HG03378 (cell line): ENCODE data around the gene LRMDA.

Experiments
- ATAC-seq: cut with Tn5 transposase; IDR thresholded peaks from one replicate; pipeline ENCODE4 v1.9.1; 2021; ENCODE audit warnings: mild to moderate bottlenecking, moderate library complexity; ENCODE audit not compliant: unreplicated experiment

The LRMDA gene

DNA sequence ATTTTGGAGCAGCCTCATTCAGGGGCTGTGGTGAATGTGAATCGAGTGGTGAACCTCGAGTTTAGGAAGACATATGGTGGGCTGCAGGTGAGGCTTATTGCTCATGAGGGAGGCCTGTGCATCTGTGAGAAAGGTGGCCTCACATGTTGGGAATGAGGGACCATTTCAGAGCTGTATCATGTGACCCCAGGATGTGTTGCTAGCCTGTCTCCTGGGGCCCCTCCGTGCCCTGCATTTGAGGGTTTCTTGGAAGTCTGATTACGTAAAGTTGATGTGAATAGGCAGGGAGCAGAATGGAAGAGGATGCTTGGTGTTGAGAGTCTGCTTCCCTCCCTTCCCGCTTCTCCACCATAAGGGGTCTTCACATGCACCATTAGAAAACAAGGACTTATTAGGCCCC is 569.1 kb downstream of the LRMDA start:
- no peak for ATAC-seq

DNA sequence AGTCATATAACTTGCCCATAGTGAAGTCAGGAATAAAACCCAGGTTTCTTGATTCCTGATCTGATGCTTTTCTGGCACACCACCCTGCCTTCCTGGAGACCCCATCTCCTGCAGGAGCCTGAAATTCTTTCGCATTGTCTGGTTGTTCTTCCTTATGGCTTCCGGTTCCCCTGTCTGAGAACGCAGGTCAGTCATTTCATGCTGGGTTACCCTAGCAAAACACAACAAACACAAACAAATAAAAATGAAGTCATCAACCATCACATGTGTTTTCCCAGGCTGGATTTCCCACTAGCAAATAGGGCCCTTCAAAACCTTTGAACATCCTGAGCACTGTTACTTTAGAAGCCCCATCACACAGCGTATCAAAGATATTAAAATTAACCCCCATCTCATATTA is 569.6 kb downstream of the LRMDA start:
- ATAC-seq: no peak

DNA sequence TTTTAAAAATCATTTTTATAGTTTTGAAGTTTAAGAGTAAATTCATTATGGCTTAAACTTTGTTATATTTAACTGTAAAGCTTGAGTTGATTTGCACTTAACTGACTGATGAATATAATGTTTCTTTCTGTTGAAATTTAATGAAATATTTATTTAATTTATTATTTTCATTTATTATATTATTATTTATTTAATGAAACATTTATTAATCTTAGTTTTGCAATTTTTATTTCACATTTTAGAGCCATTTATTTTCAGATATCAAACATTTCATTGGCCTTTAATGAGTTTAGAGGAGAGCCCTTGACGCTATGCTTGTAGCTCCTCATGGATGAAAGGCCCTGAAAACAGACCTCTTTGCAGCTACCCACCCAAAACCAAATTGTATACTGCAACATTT is 570.0 kb downstream of the LRMDA start:
- ATAC-seq: no peak

- ATAC-seq: no peak
Measured at GRCh38 chr10:76002262-76002854, 570.9 kb downstream of the LRMDA start.

- no peak for ATAC-seq
Measured at GRCh38 chr10:76007667-76008181, 576.3 kb downstream of the LRMDA start.

DNA sequence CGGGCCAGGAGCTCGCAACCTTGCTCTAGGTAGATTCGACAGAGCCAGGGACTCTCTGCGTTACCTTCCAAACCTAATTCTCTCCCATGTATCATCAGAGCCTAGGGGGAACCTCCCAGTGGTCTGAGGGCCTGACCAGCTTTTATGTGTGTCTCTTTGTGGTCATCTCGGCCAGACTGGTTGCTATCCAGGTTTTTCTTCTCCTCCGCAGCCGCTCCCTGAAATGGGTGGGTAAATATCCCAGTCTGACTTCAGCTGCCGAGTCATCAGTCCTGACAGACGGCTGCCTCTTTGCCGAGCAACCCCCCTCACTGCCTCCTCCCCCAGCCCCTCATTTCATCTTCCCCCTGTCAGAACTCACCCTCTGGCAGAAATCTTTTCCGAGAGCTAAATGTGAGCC is 578.1 kb downstream of the LRMDA start:
- ATAC-seq: no peak

GRCh38 chr10:76010703-76011102 is 579.3 kb downstream of the LRMDA start:
- ATAC-seq: no peak

GRCh38 chr10:76012716-76013327 is 581.4 kb downstream of the LRMDA start:
- no peak for ATAC-seq

DNA sequence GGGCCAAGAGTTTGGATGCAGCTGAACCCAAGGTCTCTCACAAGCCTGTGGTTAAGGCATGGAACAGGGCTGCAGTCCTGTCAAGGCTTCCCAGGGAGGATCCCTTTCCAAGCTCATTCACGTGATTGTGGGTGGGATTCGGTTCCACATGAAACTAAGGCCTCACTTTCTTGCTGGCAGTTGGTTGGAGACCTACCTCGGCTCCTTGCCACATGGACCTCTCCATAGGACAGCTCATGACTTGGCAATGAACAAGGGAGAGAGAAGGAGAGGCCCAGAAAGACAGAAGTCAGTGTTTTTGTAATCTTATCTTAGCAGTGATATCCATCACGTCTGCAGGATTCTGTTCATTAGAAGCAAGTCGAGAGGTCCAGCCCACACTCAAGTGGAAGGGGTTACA is 583.8 kb downstream of the LRMDA start:
- ATAC-seq: no peak

DNA sequence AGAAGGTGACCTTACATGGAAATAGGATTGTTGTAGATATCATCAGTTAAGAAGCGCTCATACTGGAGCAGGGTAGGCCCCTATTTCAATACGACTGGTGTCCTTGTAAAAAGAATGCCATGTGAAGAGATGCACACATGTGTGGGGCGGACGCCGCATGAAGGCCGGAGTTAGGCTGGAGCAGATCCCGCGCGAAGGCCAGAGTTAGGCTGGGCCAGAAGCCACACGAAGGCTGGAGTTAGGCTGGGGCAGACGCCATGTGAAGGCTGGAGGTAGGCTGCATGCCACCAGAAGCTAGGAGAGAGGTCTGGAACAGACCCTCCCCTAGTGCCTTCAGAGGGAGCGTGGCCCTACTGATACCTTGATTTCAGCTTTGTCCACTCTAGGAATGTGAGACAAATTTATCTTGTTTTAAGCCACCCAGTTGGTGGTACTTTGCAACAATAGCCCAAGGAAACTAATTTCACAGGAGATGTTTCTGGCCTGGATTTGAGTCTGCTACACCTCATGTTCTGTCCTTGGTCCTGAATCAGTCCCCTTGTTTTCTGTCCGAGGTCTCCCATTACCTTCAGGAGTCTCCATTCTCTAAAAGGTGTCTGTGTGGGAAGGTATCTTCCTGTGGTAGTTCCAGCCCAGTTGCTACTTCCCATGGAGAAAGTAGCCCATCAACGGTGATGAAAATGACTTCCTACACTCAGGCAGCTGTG is 585.8 kb downstream of the LRMDA start:
- ATAC-seq: no peak

DNA sequence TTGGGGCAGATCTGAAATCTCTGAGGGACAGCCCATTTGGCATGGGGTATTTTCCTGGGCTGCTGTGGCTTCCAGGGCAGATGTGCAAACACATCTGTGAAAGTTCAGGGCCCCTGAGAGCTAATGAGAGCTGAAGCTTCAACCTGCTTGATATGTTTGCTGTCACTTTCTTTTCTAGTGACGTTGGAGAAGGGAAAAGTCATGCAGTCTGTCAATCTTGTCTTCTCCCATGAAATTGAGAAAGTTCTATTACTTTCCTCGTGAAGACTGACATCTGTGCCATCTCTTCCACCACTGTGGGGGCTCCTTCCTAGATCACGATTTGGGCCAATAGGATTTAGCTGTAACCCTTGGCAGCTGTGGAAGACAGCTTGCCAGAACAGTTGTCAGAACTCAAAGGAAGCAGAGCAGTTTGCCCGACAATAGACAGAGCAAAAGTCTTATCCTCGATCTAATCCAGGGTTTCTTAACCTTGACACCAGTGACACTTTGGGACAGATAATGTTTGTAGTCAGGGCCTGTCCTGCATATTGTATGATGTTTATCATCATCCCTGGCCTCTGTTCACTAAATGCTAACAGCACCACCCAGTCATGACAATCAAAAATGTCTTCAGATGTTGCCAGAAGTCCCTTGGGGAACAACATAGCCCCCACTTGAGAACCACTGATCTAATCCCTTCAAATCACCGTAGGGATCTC is 586.5 kb downstream of the LRMDA start:
- ATAC-seq: no peak

DNA sequence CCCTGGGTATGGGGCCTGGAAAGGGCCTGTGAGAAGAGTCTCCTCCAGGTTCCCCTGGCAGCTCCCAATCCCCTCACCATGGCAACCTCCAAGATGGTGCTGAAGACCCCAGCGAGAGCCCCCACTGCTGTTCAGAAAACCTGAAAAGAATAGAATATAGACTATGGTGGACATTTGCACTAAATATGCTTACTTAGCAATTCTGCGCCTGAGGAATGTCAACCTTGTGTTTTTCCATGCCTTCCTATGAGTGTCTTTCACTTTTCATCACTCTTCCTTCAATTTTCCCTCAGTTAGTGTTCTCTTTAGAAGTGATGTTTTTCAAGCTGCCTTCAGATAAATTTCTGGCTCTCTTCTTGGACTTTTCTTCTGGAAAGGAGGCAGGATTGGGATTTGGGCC is 589.2 kb downstream of the LRMDA start:
- no peak for ATAC-seq

DNA sequence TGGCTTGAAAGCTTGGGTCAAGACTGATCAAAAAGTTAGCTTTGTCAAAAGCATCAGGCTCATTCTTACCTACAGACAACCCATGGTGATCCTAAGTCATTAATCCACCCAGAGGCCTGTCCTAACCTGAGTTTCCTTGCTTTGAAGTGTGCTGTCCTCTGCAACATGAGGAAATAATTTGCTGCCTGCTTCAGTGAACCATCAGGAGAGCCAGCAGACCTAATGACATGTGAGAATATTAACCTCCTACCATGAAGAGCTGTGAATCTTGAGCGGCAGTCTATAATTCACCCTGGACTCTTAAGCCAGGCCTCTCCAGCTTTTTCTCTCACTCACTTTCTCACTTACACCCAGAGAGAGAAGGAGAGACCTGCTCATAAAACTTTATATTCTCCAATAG is 590.0 kb downstream of the LRMDA start:
- no peak for ATAC-seq

GRCh38 chr10:76022366-76022765 is 590.9 kb downstream of the LRMDA start:
- no peak for ATAC-seq

- ATAC-seq: no peak
Measured at GRCh38 chr10:76023007-76023406, 591.6 kb downstream of the LRMDA start.

- no peak for ATAC-seq
Measured at GRCh38 chr10:76024460-76025123, 593.2 kb downstream of the LRMDA start.

DNA sequence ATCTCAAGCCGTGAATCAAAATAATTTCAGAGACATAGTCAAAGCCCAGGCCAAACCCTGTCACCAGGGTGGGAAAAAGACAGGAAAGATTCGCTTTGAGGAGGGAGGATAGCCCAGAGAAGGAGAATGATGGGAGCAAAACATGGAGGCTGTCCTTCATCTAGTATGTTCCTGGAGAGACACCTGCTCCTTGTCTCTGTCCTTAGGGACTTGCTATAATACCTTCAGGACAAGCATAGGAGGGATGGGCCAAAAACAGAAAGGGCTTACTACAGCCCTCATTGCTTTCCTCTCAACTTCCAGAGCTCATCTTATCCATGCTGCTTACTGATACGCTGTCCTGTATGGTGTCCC is 593.7 kb downstream of the LRMDA start:
- ATAC-seq: no peak

GRCh38 chr10:76026176-76026771 is 594.9 kb downstream of the LRMDA start:
- no peak for ATAC-seq

- no peak for ATAC-seq
Measured at GRCh38 chr10:76026905-76027304, 595.5 kb downstream of the LRMDA start.

GRCh38 chr10:76029782-76030181 is 598.4 kb downstream of the LRMDA start:
- no peak for ATAC-seq

DNA sequence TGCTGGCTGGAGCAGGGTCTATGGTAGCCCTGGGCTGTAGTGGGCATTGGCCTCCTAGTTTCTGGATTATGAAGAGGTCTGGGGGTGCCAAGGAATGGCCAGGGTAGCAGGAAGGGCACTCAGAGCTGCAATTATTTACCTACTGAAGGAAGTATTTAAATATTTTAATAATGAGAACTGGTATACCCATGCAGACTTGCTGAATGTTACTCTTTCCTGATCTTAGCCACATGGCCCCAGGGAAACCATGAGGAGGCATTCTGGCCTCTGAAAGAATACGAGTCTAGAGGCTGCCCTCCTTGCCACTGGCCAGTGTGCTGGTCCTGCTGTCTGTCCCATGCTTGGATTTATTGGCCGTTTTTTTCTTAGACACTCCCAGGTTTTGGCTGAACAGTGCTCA is 599.7 kb downstream of the LRMDA start:
- ATAC-seq: no peak
